ENCODE results near the gene EXOC2. TPM values are rescaled to one million over a fixed set of nuclear protein-coding genes. Genes with fewer than 3 reads are reported as not detected.
"Not testable (repeated sequence)": the region's sequence is repeated elsewhere in the genome, so short reads cannot be mapped to it uniquely, and the experiment has no call there.

EXOC2 gene
- total and polyA plus RNA-seq, 2 experiments from 2014 or later: 28.9 to 29.2 TPM

- no peaks in the 10 kb centered on the region for H3K4me1 ChIP-seq (ENCODE audit: low read depth)
- no peak overlapping the region for H3K27ac ChIP-seq
- TF ChIP-seq CTCF (IDR thresholded peaks at IDR 0.05; ENCODE audit: low read depth, low read length): no peak
Measured at GRCh38 chr6:699319-699718, 6.4 kb upstream of the EXOC2 start.

GRCh38 chr6:694431-695126, 1.6 kb upstream of the EXOC2 start:
- not testable (repeated sequence) for H3K36me3 ChIP-seq; H3K27ac ChIP-seq; DNase-seq (ENCODE audit: low read depth in 1 of 2, low spot score in 1 of 2); H3K27me3 ChIP-seq; H3K4me3 ChIP-seq; H3K4me1 ChIP-seq (ENCODE audit: low read depth); H3K9me3 ChIP-seq (ENCODE audit: low read depth)

More at GRCh38 chr6:699319-699718, 6.4 kb upstream of the EXOC2 start:
- Histone ChIP-seq H3K36me3 (no peaks in the 10 kb centered on the region), H3K9me3 (ENCODE audit: low read depth) (no peaks in the 10 kb centered on the region), H3K27me3 (no peaks in the 10 kb centered on the region), H3K4me3 (no peak overlapping the region)
- DNase-seq (ENCODE audit: low read depth in 1 of 2, low spot score in 1 of 2): peak in 1 of 2 donors; percentile 32

- TF ChIP-seq CTCF (IDR thresholded peaks at IDR 0.05; ENCODE audit: low read depth, low read length): no peak
- Histone ChIP-seq H3K27ac (no peak overlapping the region), H3K36me3 (no peaks in the 10 kb centered on the region), H3K27me3 (no peaks in the 10 kb centered on the region), H3K9me3 (ENCODE audit: low read depth) (no peaks in the 10 kb centered on the region), H3K4me1 (ENCODE audit: low read depth) (peaks cover 4% of the 10 kb centered on the region), H3K4me3 (peak overlapping the region; percentile 51)
- no peak for DNase-seq (ENCODE audit: low read depth in 1 of 2, low spot score in 1 of 2)
Measured at GRCh38 chr6:693723-694009, 727 bp upstream of the EXOC2 start.

- peak; percentile 35 for DNase-seq (ENCODE audit: low read depth in 1 of 2, low spot score in 1 of 2)
- H3K27ac ChIP-seq: peak overlapping the region; percentile 29
Measured at GRCh38 chr6:692356-692851, 535 bp downstream of the EXOC2 start.

GRCh38 chr6:689223-689622, 3.7 kb downstream of the EXOC2 start:
- Histone ChIP-seq H3K27ac (no peak overlapping the region), H3K4me1 (ENCODE audit: low read depth) (peaks cover 4% of the 10 kb centered on the region)

More at GRCh38 chr6:692356-692851, 535 bp downstream of the EXOC2 start:
- Histone ChIP-seq H3K4me1 (ENCODE audit: low read depth) (peaks cover 4% of the 10 kb centered on the region), H3K9me3 (ENCODE audit: low read depth) (no peaks in the 10 kb centered on the region), H3K27me3 (no peaks in the 10 kb centered on the region), H3K36me3 (no peaks in the 10 kb centered on the region), H3K4me3 (peak overlapping the region; percentile 51)
- TF ChIP-seq CTCF (IDR thresholded peaks at IDR 0.05; ENCODE audit: low read depth, low read length): no peak

More at GRCh38 chr6:689223-689622, 3.7 kb downstream of the EXOC2 start:
- Histone ChIP-seq H3K9me3 (ENCODE audit: low read depth) (no peaks in the 10 kb centered on the region), H3K27me3 (no peaks in the 10 kb centered on the region), H3K36me3 (no peaks in the 10 kb centered on the region), H3K4me3 (no peak overlapping the region)
- no peak for TF ChIP-seq CTCF (IDR thresholded peaks at IDR 0.05; ENCODE audit: low read depth, low read length)
- DNase-seq (ENCODE audit: low read depth in 1 of 2, low spot score in 1 of 2): no peak
